HG03060 (cell line): ENCODE measurements around the gene NPIPB2.
"Not testable (repeated sequence)": the region's sequence is repeated elsewhere in the genome, so short reads cannot be mapped to it uniquely, and the experiment has no call there.

Experiments
- ATAC-seq: cut with Tn5 transposase; IDR thresholded peaks from one replicate; pipeline ENCODE4 v1.9.1; 2021; ENCODE audit warnings: low read depth, moderate number of reproducible peaks; ENCODE audit not compliant: unreplicated experiment

The NPIPB2 gene

GRCh38 chr16:11962978-11963377 lies 21.1 kb upstream of the NPIPB2 start:
- not testable (repeated sequence) for ATAC-seq

- ATAC-seq, result not testable (repeated sequence)
These were observed 20.6 kb upstream of the NPIPB2 start for GRCh38 chr16:11962457-11962856.

DNA sequence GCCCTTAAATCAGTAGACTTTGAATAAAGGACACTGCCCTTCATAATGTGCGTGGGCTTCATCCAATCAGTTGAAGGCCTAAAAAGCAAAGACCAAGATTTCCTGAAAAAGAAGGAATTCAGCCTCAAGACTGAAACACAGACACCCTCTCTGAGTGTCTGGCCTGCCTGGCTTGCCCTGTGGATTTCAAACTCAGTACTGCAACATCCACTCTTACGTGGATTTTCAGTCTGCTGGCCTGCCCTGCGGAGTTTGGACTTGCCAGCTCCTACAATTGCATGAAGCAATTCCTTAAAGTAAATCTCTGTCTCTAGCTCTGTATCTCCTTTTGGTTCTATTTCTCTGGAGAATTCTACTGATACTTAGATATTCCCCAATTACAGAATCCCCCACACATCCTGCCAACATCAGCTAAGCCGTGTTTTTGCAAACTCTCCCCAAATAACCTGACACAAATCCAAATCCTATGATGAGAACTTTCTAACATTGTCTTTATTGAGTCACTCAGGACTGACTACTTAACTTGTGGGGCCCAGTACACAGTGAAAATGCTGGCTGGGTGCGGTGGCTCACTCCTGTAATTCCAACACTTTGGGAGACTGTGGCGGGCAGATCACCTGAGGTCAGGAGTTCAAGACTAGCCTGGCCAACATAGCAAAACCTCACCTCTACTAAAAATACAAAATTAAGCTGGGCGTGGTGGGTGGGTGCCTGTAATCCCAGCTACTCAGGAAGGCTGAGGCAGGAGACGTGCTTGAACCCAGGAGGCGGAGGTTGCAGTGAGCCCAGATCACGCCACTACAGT lies 15.9 kb upstream of the NPIPB2 start:
- no peak for ATAC-seq

GRCh38 chr16:11956558-11956957 lies 14.7 kb upstream of the NPIPB2 start:
- ATAC-seq, result no peak

GRCh38 chr16:11955713-11956123 lies 13.9 kb upstream of the NPIPB2 start:
- ATAC-seq, result no peak

DNA sequence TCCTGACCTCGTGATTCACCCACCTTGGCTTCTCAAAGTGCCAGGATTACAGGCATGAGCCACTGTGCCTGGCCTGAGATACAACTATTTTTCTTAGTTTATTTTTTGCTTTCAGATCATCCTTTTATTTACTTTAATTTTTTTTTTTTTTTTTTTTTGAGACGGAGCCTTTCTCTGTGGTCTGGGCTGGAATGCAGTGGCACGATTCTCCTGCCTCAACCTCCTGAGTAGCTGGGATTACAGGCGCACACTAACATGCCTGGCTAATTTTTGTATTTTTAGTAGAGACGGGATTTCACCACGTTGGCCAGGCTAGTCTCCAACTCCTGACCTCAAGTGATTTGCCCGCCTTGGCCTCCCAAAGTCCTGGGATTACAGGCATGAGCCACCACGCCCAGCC lies 11.7 kb upstream of the NPIPB2 start:
- ATAC-seq, result not testable (repeated sequence)

DNA sequence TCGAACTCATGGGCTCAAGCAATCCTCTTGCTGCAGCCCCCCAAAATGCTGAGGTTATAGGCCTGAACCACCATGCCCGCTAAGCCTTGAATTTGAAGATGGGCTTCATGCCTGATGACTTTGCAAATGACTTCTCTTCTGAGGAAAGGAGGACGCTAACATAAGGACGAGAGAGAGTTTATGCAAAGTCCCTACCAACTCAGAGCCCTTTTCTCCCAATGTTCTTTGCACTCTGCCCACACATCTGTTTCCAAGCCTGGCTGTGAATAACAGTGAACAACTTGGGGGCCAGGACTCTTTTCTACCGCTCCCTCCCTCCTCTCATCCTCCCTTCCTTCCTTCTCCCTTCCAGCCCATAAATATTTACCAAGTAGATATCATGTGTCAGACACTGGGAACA lies 8.5 kb upstream of the NPIPB2 start:
- ATAC-seq, result no peak

GRCh38 chr16:11949527-11949926 lies 7.7 kb upstream of the NPIPB2 start:
- no peak for ATAC-seq

DNA sequence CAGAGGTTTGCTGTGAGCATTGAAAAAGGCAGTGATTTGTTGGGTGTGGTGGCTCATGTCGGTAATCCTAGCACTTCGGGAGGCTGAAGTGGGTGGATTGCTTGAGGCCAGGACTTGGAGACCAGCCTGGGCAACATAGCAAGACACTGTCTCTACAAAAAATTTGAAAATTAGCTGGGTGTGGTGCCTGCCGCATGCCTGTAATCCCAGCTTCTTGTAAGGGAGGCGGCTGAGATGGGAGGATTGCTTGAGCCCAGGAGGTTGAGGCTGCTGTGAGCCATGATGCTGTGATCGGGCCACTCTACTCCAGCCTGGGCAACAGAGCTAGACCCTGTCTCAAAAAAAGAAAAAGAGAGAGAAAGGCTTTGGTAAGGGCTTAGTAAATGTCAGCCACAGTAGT lies 7.0 kb upstream of the NPIPB2 start:
- no peak for ATAC-seq

GRCh38 chr16:11946433-11946832 lies 4.6 kb upstream of the NPIPB2 start:
- ATAC-seq, result no peak

- ATAC-seq, result not testable (repeated sequence)
These were observed 14.5 kb downstream of the NPIPB2 start for GRCh38 chr16:11927350-11927749.

GRCh38 chr16:11924046-11924445 lies 17.8 kb downstream of the NPIPB2 start:
- not testable (repeated sequence) for ATAC-seq

- ATAC-seq, result no peak
These were observed 25.1 kb downstream of the NPIPB2 start for GRCh38 chr16:11916524-11917285.

DNA sequence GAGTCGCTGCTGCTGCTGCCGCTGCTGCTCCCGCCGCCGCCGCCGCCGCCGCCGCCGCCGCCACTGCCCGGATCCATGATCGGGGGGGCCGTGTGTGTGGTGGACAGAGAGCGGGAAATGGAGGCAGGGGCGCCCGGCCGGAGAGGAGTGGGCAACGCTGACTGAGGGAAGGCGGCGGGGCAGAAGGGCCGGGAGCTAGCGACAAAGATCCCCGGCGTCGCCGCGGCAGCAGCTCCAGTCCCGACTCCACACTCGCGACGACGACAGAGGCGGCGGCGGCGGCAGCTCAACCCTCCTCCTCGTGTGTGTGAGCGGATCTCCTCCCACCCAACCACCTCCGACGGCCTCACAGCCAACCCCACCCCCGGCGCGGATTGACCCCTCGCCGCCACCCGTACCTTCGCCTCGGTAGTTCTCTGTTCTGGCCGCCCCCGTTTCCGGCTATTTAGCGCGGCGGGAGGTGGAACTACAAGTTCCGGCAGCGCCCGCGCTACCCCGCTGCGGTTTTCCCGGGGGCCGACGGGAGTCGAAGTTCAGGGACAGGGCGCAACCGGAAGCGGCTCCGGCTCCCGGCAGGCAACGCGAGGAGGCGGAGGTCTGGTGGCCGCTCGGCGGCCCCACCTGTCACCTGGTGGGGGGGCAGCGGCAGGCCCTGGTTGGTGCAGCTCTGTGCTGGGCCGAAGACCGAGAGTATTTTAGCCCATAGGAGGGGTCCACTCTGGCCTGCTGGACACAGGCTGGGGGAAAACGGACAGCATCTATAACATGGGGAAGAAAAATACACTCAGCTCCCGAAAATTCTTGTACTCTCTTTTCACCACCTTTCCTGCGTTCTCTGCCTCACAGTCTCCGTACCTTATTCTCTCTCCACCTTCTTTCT lies 26.0 kb downstream of the NPIPB2 start, which contains the start of gene GSPT1:
Gene GSPT1, minus strand, starts transcription at position 313 of the 880 bp plus-strand sequence. Its CDS starts 236 bp downstream, at position 77.
- peak; percentile 69 for ATAC-seq

DNA sequence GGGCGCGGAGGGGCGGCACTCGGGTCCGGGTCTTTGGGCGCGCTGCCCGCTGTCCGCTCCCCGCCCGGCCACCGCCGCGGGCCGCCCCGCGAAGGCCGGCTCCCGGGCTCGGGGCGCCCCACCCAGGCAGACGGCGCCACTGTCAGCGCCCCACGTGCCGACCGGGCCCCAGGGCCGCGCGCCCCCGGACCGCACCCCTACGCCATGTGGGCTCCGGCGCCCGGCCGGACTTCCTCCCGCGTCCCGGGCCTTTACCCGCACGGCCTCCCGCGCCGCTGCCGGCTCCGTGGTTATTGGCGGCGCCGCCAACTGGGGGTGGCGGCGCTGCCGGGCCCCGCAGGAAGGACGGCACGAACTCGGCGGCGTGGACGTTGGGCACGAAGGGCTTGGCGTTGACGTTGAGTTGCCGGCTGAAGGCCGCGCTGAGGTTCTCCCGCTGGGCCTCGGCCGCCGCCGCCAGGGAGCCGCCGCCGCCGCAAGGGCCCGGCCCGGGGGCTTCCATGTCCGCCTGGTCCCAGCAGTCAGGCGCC lies 26.7 kb downstream of the NPIPB2 start:
- ATAC-seq, result peak; percentile 4

DNA sequence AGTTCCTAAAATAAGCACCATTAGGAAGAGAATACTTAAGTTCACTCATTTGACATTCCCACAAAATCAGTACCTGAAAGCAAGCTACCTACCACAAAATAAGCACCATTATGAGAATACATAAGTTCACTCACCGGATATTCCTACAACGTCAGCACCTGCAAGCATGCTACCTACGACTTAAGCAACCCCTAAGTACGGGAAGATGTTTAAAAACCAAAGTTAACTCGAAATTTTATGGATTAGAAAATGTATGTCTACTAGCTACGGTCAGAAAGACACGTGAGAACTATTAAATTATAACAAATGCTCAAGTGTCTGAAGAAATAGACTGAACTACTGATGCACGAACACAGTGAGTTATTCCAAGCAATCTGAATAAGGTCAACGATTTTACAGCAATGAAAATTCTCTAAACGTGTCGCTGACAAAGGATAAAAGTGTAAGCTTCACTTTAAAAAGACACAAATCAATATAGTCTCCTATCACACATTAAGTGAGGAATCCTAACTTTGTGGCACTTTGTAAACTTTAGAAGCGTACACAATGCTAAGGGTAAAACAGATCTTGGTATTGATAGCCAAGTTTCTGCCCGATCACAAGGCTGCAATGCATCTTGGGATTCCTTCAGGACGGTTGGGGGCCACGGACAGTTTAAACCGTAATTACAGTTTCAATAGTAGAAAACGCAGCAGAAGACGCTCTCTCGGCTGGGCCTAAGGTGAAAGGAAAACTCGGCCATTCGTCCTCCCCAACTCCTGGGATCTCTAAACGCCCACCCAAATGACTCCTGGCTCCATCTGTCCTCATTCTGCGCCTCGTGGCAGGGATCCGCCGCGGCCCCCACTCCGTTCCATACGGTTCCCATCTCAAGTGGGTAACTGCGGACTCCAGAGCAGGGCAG lies 27.4 kb downstream of the NPIPB2 start:
- no peak for ATAC-seq

- ATAC-seq, result no peak
These were observed 28.3 kb downstream of the NPIPB2 start for GRCh38 chr16:11913425-11914079.

DNA sequence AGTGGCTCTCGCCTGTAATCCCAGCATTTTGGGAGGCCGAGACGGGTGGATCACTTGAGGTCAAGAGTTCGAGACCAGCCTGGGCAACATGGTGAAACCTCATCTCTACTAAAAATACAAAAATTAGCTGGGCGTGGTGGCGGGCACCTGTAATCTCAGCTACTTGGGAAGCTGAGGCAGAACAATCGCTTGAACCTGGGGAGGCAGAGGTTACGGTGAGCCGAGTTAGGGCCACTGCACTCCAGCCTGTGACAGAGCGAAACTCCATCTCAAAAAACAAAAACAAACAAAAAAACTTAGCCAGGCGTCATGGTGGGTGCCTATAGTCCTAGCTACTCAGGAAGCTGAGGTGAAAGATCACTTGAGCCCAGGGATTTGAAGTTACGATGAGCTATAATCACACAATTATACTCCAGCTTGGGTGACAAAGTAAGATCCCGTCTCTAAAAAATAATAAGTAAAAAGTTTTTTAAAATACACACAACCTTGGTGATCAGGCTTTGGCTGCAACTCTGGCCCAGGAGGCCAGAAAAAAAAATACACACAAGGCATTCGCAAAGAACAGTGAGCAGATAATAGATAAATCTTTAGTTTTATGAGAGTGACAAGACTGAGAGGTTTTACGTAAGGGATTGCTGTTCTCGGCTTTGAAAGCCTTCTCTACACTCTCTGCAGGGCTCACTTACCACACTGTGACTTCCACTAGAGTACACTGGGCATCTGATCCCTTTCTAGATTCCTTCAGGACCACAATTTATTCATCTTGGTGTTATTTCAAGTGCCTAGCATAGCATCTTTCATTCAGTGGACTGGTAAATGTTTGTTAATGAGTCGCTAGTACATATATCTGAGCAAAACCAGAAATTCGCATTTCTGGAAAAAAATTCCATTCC lies 31.9 kb downstream of the NPIPB2 start:
- ATAC-seq, result no peak
